Hepatocyte (in vitro differentiated cells): ENCODE measurements around the gene SARDH. TPM values are rescaled to one million over a fixed set of nuclear protein-coding genes. Genes with fewer than 3 reads are reported as not detected.

Experiments used
- DNase-seq: peaks from one replicate; pipeline ENCODE4 v3.0.0-alpha.2; 2016; ENCODE audit warnings: low spot score
- H2AFZ ChIP-seq: fragments of 200-600 bp; sonication (generic); 2 replicates; pipeline ENCODE4 v1.6.0; 2016; ENCODE audit warnings: antibody characterized with exemption, mild to moderate bottlenecking
- H3K27ac ChIP-seq: fragments of 200-600 bp; sonication (generic); 2 replicates; pipeline ENCODE4 v1.5.1; 2016; ENCODE audit warnings: mild to moderate bottlenecking
- H3K27me3 ChIP-seq: fragments of 200-600 bp; sonication (generic); 2 replicates; pipeline ENCODE4 v1.6.1; 2016
- H3K36me3 ChIP-seq: fragments of 200-600 bp; sonication (generic); replicated peaks from 2 replicates; pipeline ENCODE4 v1.5.1; 2016; ENCODE audit warnings: low read depth; ENCODE audit not compliant: insufficient read depth
- H3K4me1 ChIP-seq: fragments of 200-600 bp; sonication (generic); 2 replicates; pipeline ENCODE4 v1.5.1; 2016; ENCODE audit warnings: mild to moderate bottlenecking, moderate library complexity; ENCODE audit not compliant: insufficient read depth
- H3K4me2 ChIP-seq: fragments of 200-600 bp; sonication (generic); 2 replicates; pipeline ENCODE4 v1.6.0; 2016
- H3K4me3 ChIP-seq: fragments of 200-600 bp; sonication (generic); 2 replicates; pipeline ENCODE4 v1.5.1; 2016; ENCODE audit warnings: mild to moderate bottlenecking
- H3K79me2 ChIP-seq: fragments of 200-600 bp; sonication (generic); 2 replicates; pipeline ENCODE4 v1.6.0; 2017; ENCODE audit warnings: mild to moderate bottlenecking
- H3K9me2 ChIP-seq: fragments of 200-600 bp; sonication (generic); replicated peaks from 2 replicates; pipeline ENCODE4 v1.6.0; 2017; ENCODE audit warnings: mild to moderate bottlenecking; ENCODE audit not compliant: insufficient read depth
- H3K9me3 ChIP-seq: fragments of 200-600 bp; sonication (generic); 2 replicates; pipeline ENCODE4 v1.5.1; 2016; ENCODE audit warnings: low read depth, mild to moderate bottlenecking
- H4K20me1 ChIP-seq: fragments of 200-600 bp; sonication (generic); 2 replicates; pipeline ENCODE4 v1.6.0; 2016; ENCODE audit warnings: mild to moderate bottlenecking; ENCODE audit not compliant: insufficient read depth, poor library complexity, severe bottlenecking
- EZH2 ChIP-seq: fragments of 200-600 bp; sonication (generic); IDR thresholded peaks from 2 replicates; pipeline ENCODE4 v1.6.1; 2016; ENCODE audit warnings: antibody characterized with exemption, mild to moderate bottlenecking, borderline replicate concordance
- EZH2phosphoT487 ChIP-seq: fragments of 200-600 bp; sonication (generic); IDR thresholded peaks from one replicate; pipeline ENCODE4 v1.6.1; 2018; ENCODE audit warnings: antibody characterized with exemption, mild to moderate bottlenecking, low read depth, moderate library complexity; ENCODE audit not compliant: unreplicated experiment, severe bottlenecking
- WGBS: methylation state at CpG from one replicate; pipeline ENCODE4 v1.1.6; 2016; ENCODE audit warnings: low lambda C conversion rate; ENCODE audit errors: missing lambda C conversion rate; 5-methylcytosine and 5-hydroxymethylcytosine counted together
- polyA plus RNA-seq: library from polyadenylated mRNA; unstranded; fragments of >200 nt; fragmentation: Nextera tagmentation; extraction: Ambion mirVana; gene quantifications from 2 replicates; pipeline ENCODE4 v1.2.1, GENCODE V29; 2016
- total RNA-seq: library from RNA; depleted of rRNA; stranded (reverse); fragments of >200 nt; gene quantifications from 2 replicates; pipeline ENCODE4 v1.2.3, GENCODE V29; 2014
- TF ChIP-seq, protein P1 (sequence below): fragments of 200-600 bp; sonication (generic); IDR thresholded peaks from 2 replicates; pipeline ENCODE4 v1.5.1; 2016; ENCODE audit warnings: antibody characterized with exemption, mild to moderate bottlenecking; ENCODE audit not compliant: poor library complexity

Gene SARDH
- total and polyA plus RNA-seq, 2 experiments from 2014 or later = 7.5 to 9.8 TPM

- Histone ChIP-seq H4K20me1 (no peaks in the 10 kb centered on the region), H3K4me1 (no peaks in the 10 kb centered on the region), H3K79me2 (no peaks in the 10 kb centered on the region), H3K9me3 (no peaks in the 10 kb centered on the region), H3K27me3 (peaks cover 16% of the 10 kb centered on the region), H3K27ac (no peak overlapping the region), H2AFZ (no peak overlapping the region), H3K4me2 (no peak overlapping the region), H3K9me2 (no peaks in the 10 kb centered on the region), H3K4me3 (no peak overlapping the region), H3K36me3 (no peaks in the 10 kb centered on the region)
- no peak for DNase-seq
- 84% methylated on average over 5 of the region's 5 CpGs for WGBS
- TF ChIP-seq EZH2 (no peak), EZH2phosphoT487 (no peak)
- TF ChIP-seq, protein P1, sequence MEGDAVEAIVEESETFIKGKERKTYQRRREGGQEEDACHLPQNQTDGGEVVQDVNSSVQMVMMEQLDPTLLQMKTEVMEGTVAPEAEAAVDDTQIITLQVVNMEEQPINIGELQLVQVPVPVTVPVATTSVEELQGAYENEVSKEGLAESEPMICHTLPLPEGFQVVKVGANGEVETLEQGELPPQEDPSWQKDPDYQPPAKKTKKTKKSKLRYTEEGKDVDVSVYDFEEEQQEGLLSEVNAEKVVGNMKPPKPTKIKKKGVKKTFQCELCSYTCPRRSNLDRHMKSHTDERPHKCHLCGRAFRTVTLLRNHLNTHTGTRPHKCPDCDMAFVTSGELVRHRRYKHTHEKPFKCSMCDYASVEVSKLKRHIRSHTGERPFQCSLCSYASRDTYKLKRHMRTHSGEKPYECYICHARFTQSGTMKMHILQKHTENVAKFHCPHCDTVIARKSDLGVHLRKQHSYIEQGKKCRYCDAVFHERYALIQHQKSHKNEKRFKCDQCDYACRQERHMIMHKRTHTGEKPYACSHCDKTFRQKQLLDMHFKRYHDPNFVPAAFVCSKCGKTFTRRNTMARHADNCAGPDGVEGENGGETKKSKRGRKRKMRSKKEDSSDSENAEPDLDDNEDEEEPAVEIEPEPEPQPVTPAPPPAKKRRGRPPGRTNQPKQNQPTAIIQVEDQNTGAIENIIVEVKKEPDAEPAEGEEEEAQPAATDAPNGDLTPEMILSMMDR = no peak
Observed at GRCh38 chr9:133622555-133622954, 115.6 kb downstream of the SARDH start.

- Histone ChIP-seq H3K4me1 (no peaks in the 10 kb centered on the region), H3K4me2 (no peak overlapping the region), H3K36me3 (no peaks in the 10 kb centered on the region), H3K4me3 (no peak overlapping the region), H3K79me2 (no peaks in the 10 kb centered on the region), H3K9me3 (no peaks in the 10 kb centered on the region), H3K27ac (no peak overlapping the region), H3K9me2 (no peaks in the 10 kb centered on the region), H3K27me3 (peaks cover 16% of the 10 kb centered on the region), H2AFZ (no peak overlapping the region), H4K20me1 (no peaks in the 10 kb centered on the region)
- WGBS = 76% methylated on average over 11 of the region's 11 CpGs
- DNase-seq = no peak
- TF ChIP-seq EZH2phosphoT487 = no peak
- TF ChIP-seq, protein P1 = no peak
- no peak for TF ChIP-seq EZH2
Observed at GRCh38 chr9:133621725-133622267, 116.4 kb downstream of the SARDH start.

GRCh38 chr9:133619791-133620190, 118.4 kb downstream of the SARDH start:
- 40% methylated on average over 8 of the region's 8 CpGs for WGBS
- Histone ChIP-seq H3K4me1 (no peaks in the 10 kb centered on the region), H3K36me3 (no peaks in the 10 kb centered on the region), H2AFZ (no peak overlapping the region), H4K20me1 (no peaks in the 10 kb centered on the region), H3K27ac (no peak overlapping the region), H3K27me3 (peaks cover 22% of the 10 kb centered on the region), H3K9me2 (no peaks in the 10 kb centered on the region), H3K9me3 (no peaks in the 10 kb centered on the region), H3K4me3 (no peak overlapping the region), H3K79me2 (no peaks in the 10 kb centered on the region), H3K4me2 (no peak overlapping the region)
- no peak for DNase-seq
- TF ChIP-seq, protein P1 = no peak
- TF ChIP-seq EZH2phosphoT487 = no peak
- no peak for TF ChIP-seq EZH2

- H3K4me2 ChIP-seq = no peak overlapping the region
- H3K79me2 ChIP-seq = no peaks in the 10 kb centered on the region
- H3K27me3 ChIP-seq = peaks cover 28% of the 10 kb centered on the region
- no peak overlapping the region for H3K27ac ChIP-seq
- no peak for TF ChIP-seq EZH2
- TF ChIP-seq EZH2phosphoT487 = no peak
- TF ChIP-seq, protein P1 = no peak
- H3K4me1 ChIP-seq = no peaks in the 10 kb centered on the region
- 85% methylated on average over 10 of the region's 10 CpGs for WGBS
- H3K9me2 ChIP-seq = no peaks in the 10 kb centered on the region
- no peak overlapping the region for H2AFZ ChIP-seq
- no peaks in the 10 kb centered on the region for H3K36me3 ChIP-seq
- no peaks in the 10 kb centered on the region for H4K20me1 ChIP-seq
- no peaks in the 10 kb centered on the region for H3K9me3 ChIP-seq
- DNase-seq = no peak
- no peak overlapping the region for H3K4me3 ChIP-seq
Observed at GRCh38 chr9:133618726-133619125, 119.4 kb downstream of the SARDH start.
